ENCODE results near the gene MBTPS1. TPM values are rescaled to one million over a fixed set of nuclear protein-coding genes. Genes with fewer than 3 reads are reported as not detected.

The MBTPS1 gene
- total and polyA plus RNA-seq, 4 donors = 28.9 to 108 (median 71.6) TPM

GRCh38 chr16:84068783-84069462 lies 47.8 kb downstream of the MBTPS1 start:
- ATAC-seq (ENCODE audit: low FRiP score) = no peak
- 85 to 88% methylated on average over 13 of the region's 13 CpGs for WGBS, 2 donors
- H3K4me1 ChIP-seq (ENCODE audit: control insufficient read depth in 1 of 2, insufficient read depth in 2 of 2, low read length in 2 of 2) = no peaks in the 10 kb centered on the region

DNA sequence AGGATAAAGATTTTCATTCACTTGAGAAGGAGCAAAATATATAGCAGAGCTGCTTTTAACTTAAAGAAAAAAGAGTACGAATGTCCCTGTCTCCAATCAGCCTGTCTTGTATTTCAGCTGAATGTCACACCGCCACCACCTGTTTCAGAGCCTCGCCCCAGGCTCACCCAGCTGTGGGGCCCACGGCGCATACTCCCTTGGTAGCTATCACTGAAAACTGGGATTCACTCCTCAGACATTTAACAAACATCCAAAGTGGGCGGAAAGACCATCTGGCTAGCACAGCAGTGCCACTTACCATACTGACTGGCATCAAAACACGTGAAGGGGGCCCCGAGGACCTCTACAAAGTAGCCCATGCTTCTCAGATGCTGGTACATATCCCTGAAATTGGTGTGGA lies 48.7 kb downstream of the MBTPS1 start:
- ATAC-seq (ENCODE audit: low FRiP score) (no peak), DNase-seq (no peak)
- no peak overlapping the region for H3K4me3 ChIP-seq (ENCODE audit: low read length in 2 of 2)
- no peaks in the 10 kb centered on the region for H3K4me1 ChIP-seq (ENCODE audit: control insufficient read depth in 1 of 2, insufficient read depth in 2 of 2, low read length in 2 of 2)
- no peaks in the 10 kb centered on the region for H3K27me3 ChIP-seq (ENCODE audit: control insufficient read depth in 1 of 2, insufficient read depth in 2 of 2, low read length in 1 of 2)
- intact Hi-C loops (cut with DNase I) = no loop called here
- H3K9me3 ChIP-seq (ENCODE audit: control insufficient read depth, low read length) = no peaks in the 10 kb centered on the region
- H3K36me3 ChIP-seq (ENCODE audit: control insufficient read depth in 1 of 2, insufficient read depth in 2 of 2, low read length in 1 of 2) = peaks cover 0 to 21% of the 10 kb centered on the region in 2 donors
- WGBS, 2 donors = 94% methylated on average over 8 of the region's 8 CpGs
- no peak overlapping the region for H3K27ac ChIP-seq (ENCODE audit: low read depth in 1 of 2, low read length in 2 of 2)

More at GRCh38 chr16:84068783-84069462, 47.8 kb downstream of the MBTPS1 start:
- Histone ChIP-seq H3K9me3 (ENCODE audit: control insufficient read depth, low read length) (no peaks in the 10 kb centered on the region), H3K4me3 (ENCODE audit: low read length in 2 of 2) (no peak overlapping the region), H3K36me3 (ENCODE audit: control insufficient read depth in 1 of 2, insufficient read depth in 2 of 2, low read length in 1 of 2) (peaks cover 0 to 20% of the 10 kb centered on the region in 2 donors), H3K27me3 (ENCODE audit: control insufficient read depth in 1 of 2, insufficient read depth in 2 of 2, low read length in 1 of 2) (no peaks in the 10 kb centered on the region), H3K27ac (ENCODE audit: low read depth in 1 of 2, low read length in 2 of 2) (no peak overlapping the region)
- intact Hi-C loops (cut with DNase I) = no loop called here
- no peak for DNase-seq

GRCh38 chr16:84067640-84068039 lies 49.1 kb downstream of the MBTPS1 start:
- peaks cover 0 to 21% of the 10 kb centered on the region in 2 donors for H3K36me3 ChIP-seq (ENCODE audit: control insufficient read depth in 1 of 2, insufficient read depth in 2 of 2, low read length in 1 of 2)
- intact Hi-C loops (cut with DNase I) = no loop called here
- ATAC-seq (ENCODE audit: low FRiP score) (no peak), DNase-seq (no peak)
- no peaks in the 10 kb centered on the region for H3K4me1 ChIP-seq (ENCODE audit: control insufficient read depth in 1 of 2, insufficient read depth in 2 of 2, low read length in 2 of 2)
- H3K4me3 ChIP-seq (ENCODE audit: low read length in 2 of 2) = no peak overlapping the region
- WGBS, 2 donors = 88 to 91% methylated on average over 9 of the region's 9 CpGs
- H3K9me3 ChIP-seq (ENCODE audit: control insufficient read depth, low read length) = no peaks in the 10 kb centered on the region
- no peaks in the 10 kb centered on the region for H3K27me3 ChIP-seq (ENCODE audit: control insufficient read depth in 1 of 2, insufficient read depth in 2 of 2, low read length in 1 of 2)
- H3K27ac ChIP-seq (ENCODE audit: low read depth in 1 of 2, low read length in 2 of 2) = no peak overlapping the region

DNA sequence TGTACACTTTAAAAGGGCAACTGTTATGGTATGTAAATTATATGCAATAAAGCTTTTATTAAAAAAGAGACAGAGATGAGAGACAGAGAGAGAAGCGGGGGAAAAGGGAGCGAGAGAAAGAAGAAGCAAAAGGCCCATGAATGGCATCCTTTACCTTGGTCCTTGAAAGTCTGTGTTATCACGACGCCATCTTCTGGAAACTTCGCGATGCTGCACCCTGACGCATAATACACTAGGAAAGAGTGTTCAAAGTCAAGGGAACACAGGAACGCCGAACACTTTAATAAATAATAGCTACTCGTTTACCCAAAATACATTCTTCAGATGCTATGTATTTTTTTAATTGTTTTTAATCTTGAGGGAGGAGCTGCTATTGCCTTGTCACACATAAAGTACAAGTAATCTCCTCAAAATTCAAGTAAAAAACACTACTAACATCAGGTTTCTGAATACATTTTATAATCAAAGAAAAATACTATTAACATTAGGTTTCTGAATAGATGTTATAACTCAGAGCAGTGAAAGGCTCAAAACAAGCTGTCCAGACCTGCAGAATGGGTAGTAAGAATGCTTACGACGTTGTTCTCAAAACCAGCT lies 51.1 kb downstream of the MBTPS1 start:
- Histone ChIP-seq H3K27me3 (ENCODE audit: control insufficient read depth in 1 of 2, insufficient read depth in 2 of 2, low read length in 1 of 2) (no peaks in the 10 kb centered on the region), H3K9me3 (ENCODE audit: control insufficient read depth, low read length) (no peaks in the 10 kb centered on the region), H3K36me3 (ENCODE audit: control insufficient read depth in 1 of 2, insufficient read depth in 2 of 2, low read length in 1 of 2) (peaks cover 0 to 26% of the 10 kb centered on the region in 2 donors), H3K4me3 (ENCODE audit: low read length in 2 of 2) (no peak overlapping the region), H3K27ac (ENCODE audit: low read depth in 1 of 2, low read length in 2 of 2) (no peak overlapping the region), H3K4me1 (ENCODE audit: control insufficient read depth in 1 of 2, insufficient read depth in 2 of 2, low read length in 2 of 2) (no peaks in the 10 kb centered on the region)
- 37 to 38% methylated on average over 12 of the region's 12 CpGs for WGBS, 2 donors
- ATAC-seq (ENCODE audit: low FRiP score) (peak; percentile 67), DNase-seq (no peak)
- intact Hi-C loops (cut with DNase I) = no loop called here

GRCh38 chr16:84063980-84064379 lies 52.8 kb downstream of the MBTPS1 start:
- no peak for ATAC-seq (ENCODE audit: low FRiP score)
- 89 to 91% methylated on average over 4 of the region's 4 CpGs for WGBS, 2 donors
- Histone ChIP-seq H3K27ac (ENCODE audit: low read depth in 1 of 2, low read length in 2 of 2) (no peak overlapping the region), H3K9me3 (ENCODE audit: control insufficient read depth, low read length) (no peaks in the 10 kb centered on the region), H3K4me1 (ENCODE audit: control insufficient read depth in 1 of 2, insufficient read depth in 2 of 2, low read length in 2 of 2) (no peaks in the 10 kb centered on the region), H3K27me3 (ENCODE audit: control insufficient read depth in 1 of 2, insufficient read depth in 2 of 2, low read length in 1 of 2) (no peaks in the 10 kb centered on the region), H3K4me3 (ENCODE audit: low read length in 2 of 2) (no peak overlapping the region), H3K36me3 (ENCODE audit: control insufficient read depth in 1 of 2, insufficient read depth in 2 of 2, low read length in 1 of 2) (peaks cover 0 to 23% of the 10 kb centered on the region in 2 donors)
- intact Hi-C loops (cut with DNase I) = loop anchor here (2.0 to 5.0 kb wide), 3 partner anchors 107 to 237 kb away; no protein-coding TSS in a partner anchor
- DNase-seq = no peak

DNA sequence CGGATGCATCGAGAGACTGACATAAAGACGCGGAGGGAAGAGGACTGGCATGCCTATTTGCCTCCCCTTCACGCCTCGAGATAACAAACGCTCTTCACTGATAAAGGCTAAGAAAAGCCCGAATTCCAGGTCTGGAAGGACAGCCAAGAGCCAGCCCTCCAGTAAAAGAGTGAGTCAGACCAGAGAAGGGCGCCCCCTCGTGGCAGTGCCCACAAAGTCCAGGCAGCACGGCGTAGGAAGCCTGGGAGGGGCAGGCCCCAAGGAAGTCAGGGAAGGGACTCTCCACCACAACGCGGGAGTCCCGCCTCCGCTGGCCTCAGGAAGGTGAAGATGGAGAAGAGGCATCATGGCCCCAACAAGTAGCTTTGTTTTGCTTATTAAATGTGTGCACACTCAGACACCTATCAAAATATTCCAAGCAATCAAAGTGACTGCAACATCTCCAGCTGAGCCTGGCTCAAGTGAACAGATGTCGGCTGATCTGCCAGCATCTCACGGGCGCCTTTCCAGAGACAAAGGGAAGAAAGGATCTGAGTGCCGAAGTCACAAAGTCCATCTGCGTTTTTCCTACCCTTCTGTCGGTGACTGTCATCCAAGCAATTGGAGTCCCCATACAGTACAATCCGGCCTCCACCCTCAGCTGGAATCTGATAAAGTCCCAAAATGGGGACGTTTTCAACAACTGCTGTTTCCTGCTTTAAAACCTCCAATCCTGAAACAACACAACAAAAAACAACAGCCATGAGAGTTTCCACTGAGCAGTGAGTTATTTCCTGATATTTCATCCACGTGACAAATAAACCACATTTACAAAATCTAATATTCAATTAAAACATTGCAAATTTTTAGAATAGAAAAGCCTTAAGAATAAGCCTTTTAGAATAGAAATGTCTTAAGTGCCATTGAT lies 53.8 kb downstream of the MBTPS1 start:
- intact Hi-C loops (cut with DNase I) = loop anchor here (1.0 to 5.0 kb wide), 4 partner anchors 106 to 236 kb away; no protein-coding TSS in a partner anchor
- no peaks in the 10 kb centered on the region for H3K27me3 ChIP-seq (ENCODE audit: control insufficient read depth in 1 of 2, insufficient read depth in 2 of 2, low read length in 1 of 2)
- H3K4me3 ChIP-seq (ENCODE audit: low read length in 2 of 2) = no peak overlapping the region
- 51 to 55% methylated on average over 25 of the region's 25 CpGs for WGBS, 2 donors
- DNase-seq = peak; percentile 85 to 92
- H3K4me1 ChIP-seq (ENCODE audit: control insufficient read depth in 1 of 2, insufficient read depth in 2 of 2, low read length in 2 of 2) = no peaks in the 10 kb centered on the region
- H3K27ac ChIP-seq (ENCODE audit: low read depth in 1 of 2, low read length in 2 of 2) = no peak overlapping the region
- peak; percentile 92 for ATAC-seq (ENCODE audit: low FRiP score)
- peaks cover 0 to 21% of the 10 kb centered on the region in 2 donors for H3K36me3 ChIP-seq (ENCODE audit: control insufficient read depth in 1 of 2, insufficient read depth in 2 of 2, low read length in 1 of 2)
- H3K9me3 ChIP-seq (ENCODE audit: control insufficient read depth, low read length) = no peaks in the 10 kb centered on the region

DNA sequence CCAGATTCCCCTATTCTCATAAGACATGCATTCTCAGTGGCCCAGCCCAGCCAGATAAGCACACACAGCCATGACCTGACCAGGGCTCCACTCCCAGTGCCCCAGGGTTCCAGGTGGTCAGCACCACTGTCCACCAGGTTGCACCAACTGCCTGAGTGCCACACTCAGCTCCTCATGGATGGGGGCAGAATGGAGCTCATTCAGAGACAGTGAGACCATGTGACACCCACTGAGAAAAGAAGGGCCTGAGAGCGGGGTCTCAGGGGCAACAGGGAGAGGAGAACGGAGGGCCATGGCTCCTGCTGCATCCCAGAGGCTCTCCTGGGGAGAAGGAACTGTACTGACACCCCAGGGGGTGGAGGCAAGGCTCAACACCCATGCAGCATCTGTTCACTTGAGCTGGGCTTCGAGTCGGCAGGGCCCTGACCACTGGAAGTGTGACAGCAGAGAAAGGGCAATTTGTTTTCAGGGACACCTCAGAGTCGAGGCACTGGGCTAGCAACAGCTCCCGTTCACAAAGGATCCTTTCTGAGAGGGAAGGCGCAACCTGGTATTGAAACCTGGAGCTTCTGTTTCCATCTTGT lies 55.4 kb downstream of the MBTPS1 start:
- no peaks in the 10 kb centered on the region for H3K9me3 ChIP-seq (ENCODE audit: control insufficient read depth, low read length)
- no peak overlapping the region for H3K27ac ChIP-seq (ENCODE audit: low read depth in 1 of 2, low read length in 2 of 2)
- no peak overlapping the region for H3K4me3 ChIP-seq (ENCODE audit: low read length in 2 of 2)
- H3K36me3 ChIP-seq (ENCODE audit: control insufficient read depth in 1 of 2, insufficient read depth in 2 of 2, low read length in 1 of 2) = peaks cover 0 to 17% of the 10 kb centered on the region in 2 donors
- intact Hi-C loops (cut with DNase I) = loop anchor here (5.0 kb wide), 2 partner anchors 104 to 234 kb away; no protein-coding TSS in a partner anchor
- H3K4me1 ChIP-seq (ENCODE audit: control insufficient read depth in 1 of 2, insufficient read depth in 2 of 2, low read length in 2 of 2) = no peaks in the 10 kb centered on the region
- DNase-seq (no peak), ATAC-seq (ENCODE audit: low FRiP score) (no peak)
- 84% methylated on average over 7 of the region's 7 CpGs for WGBS, 2 donors
- H3K27me3 ChIP-seq (ENCODE audit: control insufficient read depth in 1 of 2, insufficient read depth in 2 of 2, low read length in 1 of 2) = no peaks in the 10 kb centered on the region
